HepG2 (cell line): Measurements from ENCODE around the gene ZNF763. TPM values are rescaled to one million over a fixed set of nuclear protein-coding genes. Genes with fewer than 3 reads are reported as not detected.

Experiments used
- BHLHE40 ChIP-seq: IDR thresholded peaks from 2 replicates; pipeline ENCODE4 v1.6.1; 2011; ENCODE audit warnings: low read length, improper control_type of control experiment
- MTF1 ChIP-seq: sonication (generic); formaldehyde crosslinking; IDR thresholded peaks from 2 replicates; pipeline ENCODE4 v1.5.0; 2020; ENCODE audit warnings: missing genetic modification reagents
- MYC ChIP-seq: sonication (generic); formaldehyde crosslinking; IDR thresholded peaks from 2 replicates; pipeline ENCODE4 v1.9.0; 2021; ENCODE audit warnings: missing genetic modification reagents, borderline replicate concordance
- REPIN1 ChIP-seq: sonication (generic); formaldehyde crosslinking; IDR thresholded peaks from 2 replicates; pipeline ENCODE4 v1.8.0; 2022; ENCODE audit warnings: missing genetic modification reagents, low read depth, mild to moderate bottlenecking, borderline replicate concordance
- RFX3 ChIP-seq: IDR thresholded peaks from 2 replicates; pipeline ENCODE4 v1.6.1; 2016; ENCODE audit warnings: missing biosample characterization, missing genetic modification reagents
- ZKSCAN8 ChIP-seq: IDR thresholded peaks from 2 replicates; pipeline ENCODE4 v1.6.1; 2016; ENCODE audit warnings: borderline replicate concordance, missing genetic modification reagents, missing compliant biosample characterization
- ZMYM4 ChIP-seq: sonication (generic); formaldehyde crosslinking; IDR thresholded peaks from 2 replicates; pipeline ENCODE4 v1.8.1; 2023; ENCODE audit warnings: mild to moderate bottlenecking, missing genetic modification reagents
- ZNF430 ChIP-seq: sonication (generic); formaldehyde crosslinking; IDR thresholded peaks from 2 replicates; pipeline ENCODE4 v1.9.0; 2021; ENCODE audit warnings: mild to moderate bottlenecking, missing genetic modification reagents
- ZNF781 ChIP-seq: sonication (generic); formaldehyde crosslinking; IDR thresholded peaks from 2 replicates; pipeline ENCODE4 v1.5.1; 2020; ENCODE audit warnings: borderline replicate concordance, mild to moderate bottlenecking, missing genetic modification reagents; ENCODE audit errors: not compliant biosample characterization
- polyA plus RNA-seq, 8 experiments: library from polyadenylated mRNA; depleted of rRNA in 3 of 8; stranded (reverse) in 7 of 8; unstranded in 1 of 8; fragments of >200 nt; fragmentation: Illumina TruSeq in 4 of 8; extraction: Trizol in 4 of 8; gene quantifications; 2 replicates each; pipeline versions ENCODE4 v1.2.1 to v1.2.3, GENCODE V29; 2011 to 2016; ENCODE audit warnings: low read depth in 4 of 8, missing spikeins in 1 of 8, mixed read lengths in 1 of 8; ENCODE audit not compliant: insufficient read depth in 1 of 8
- total RNA-seq, 5 experiments: library from RNA; depleted of rRNA; stranded (reverse); fragments of >200 nt; fragmentation: Illumina TruSeq; extraction: Trizol; gene quantifications; 2 replicates each; pipeline ENCODE4 v1.2.3, GENCODE V29; 2016; ENCODE audit warnings: low read depth in 1 of 5
- TF ChIP-seq, protein P1 (sequence below): sonication (generic); formaldehyde crosslinking; IDR thresholded peaks from one replicate; pipeline ENCODE4 v1.5.1; 2020; ENCODE audit warnings: mild to moderate bottlenecking, missing genetic modification reagents; ENCODE audit errors: not compliant biosample characterization
- TF ChIP-seq, protein P2 (sequence below): IDR thresholded peaks from 2 replicates; pipeline ENCODE4 v1.6.1; 2012; ENCODE audit warnings: inconsistent platforms
- TF ChIP-seq, protein P3 (sequence below): sonication (generic); formaldehyde crosslinking; IDR thresholded peaks from 2 replicates; pipeline ENCODE4 v1.8.0; 2022; ENCODE audit warnings: missing genetic modification reagents, mild to moderate bottlenecking, inconsistent platforms, borderline replicate concordance
- TF ChIP-seq, protein P4 (sequence below): IDR thresholded peaks from 2 replicates; pipeline ENCODE4 v1.6.1; 2016; ENCODE audit warnings: low read depth, missing genetic modification reagents, missing compliant biosample characterization

The ZNF763 gene
- total and polyA plus RNA-seq, 2 of the 13 experiments (the other 11 are each of a cell fraction or from before 2014, with no cell fraction given) = 0.08 to 0.42 TPM

GRCh38 chr19:11924886-11925650, 39.8 kb upstream of the ZNF763 start, which contains the start of gene ZNF700 (continued):
- TF ChIP-seq, protein P1, sequence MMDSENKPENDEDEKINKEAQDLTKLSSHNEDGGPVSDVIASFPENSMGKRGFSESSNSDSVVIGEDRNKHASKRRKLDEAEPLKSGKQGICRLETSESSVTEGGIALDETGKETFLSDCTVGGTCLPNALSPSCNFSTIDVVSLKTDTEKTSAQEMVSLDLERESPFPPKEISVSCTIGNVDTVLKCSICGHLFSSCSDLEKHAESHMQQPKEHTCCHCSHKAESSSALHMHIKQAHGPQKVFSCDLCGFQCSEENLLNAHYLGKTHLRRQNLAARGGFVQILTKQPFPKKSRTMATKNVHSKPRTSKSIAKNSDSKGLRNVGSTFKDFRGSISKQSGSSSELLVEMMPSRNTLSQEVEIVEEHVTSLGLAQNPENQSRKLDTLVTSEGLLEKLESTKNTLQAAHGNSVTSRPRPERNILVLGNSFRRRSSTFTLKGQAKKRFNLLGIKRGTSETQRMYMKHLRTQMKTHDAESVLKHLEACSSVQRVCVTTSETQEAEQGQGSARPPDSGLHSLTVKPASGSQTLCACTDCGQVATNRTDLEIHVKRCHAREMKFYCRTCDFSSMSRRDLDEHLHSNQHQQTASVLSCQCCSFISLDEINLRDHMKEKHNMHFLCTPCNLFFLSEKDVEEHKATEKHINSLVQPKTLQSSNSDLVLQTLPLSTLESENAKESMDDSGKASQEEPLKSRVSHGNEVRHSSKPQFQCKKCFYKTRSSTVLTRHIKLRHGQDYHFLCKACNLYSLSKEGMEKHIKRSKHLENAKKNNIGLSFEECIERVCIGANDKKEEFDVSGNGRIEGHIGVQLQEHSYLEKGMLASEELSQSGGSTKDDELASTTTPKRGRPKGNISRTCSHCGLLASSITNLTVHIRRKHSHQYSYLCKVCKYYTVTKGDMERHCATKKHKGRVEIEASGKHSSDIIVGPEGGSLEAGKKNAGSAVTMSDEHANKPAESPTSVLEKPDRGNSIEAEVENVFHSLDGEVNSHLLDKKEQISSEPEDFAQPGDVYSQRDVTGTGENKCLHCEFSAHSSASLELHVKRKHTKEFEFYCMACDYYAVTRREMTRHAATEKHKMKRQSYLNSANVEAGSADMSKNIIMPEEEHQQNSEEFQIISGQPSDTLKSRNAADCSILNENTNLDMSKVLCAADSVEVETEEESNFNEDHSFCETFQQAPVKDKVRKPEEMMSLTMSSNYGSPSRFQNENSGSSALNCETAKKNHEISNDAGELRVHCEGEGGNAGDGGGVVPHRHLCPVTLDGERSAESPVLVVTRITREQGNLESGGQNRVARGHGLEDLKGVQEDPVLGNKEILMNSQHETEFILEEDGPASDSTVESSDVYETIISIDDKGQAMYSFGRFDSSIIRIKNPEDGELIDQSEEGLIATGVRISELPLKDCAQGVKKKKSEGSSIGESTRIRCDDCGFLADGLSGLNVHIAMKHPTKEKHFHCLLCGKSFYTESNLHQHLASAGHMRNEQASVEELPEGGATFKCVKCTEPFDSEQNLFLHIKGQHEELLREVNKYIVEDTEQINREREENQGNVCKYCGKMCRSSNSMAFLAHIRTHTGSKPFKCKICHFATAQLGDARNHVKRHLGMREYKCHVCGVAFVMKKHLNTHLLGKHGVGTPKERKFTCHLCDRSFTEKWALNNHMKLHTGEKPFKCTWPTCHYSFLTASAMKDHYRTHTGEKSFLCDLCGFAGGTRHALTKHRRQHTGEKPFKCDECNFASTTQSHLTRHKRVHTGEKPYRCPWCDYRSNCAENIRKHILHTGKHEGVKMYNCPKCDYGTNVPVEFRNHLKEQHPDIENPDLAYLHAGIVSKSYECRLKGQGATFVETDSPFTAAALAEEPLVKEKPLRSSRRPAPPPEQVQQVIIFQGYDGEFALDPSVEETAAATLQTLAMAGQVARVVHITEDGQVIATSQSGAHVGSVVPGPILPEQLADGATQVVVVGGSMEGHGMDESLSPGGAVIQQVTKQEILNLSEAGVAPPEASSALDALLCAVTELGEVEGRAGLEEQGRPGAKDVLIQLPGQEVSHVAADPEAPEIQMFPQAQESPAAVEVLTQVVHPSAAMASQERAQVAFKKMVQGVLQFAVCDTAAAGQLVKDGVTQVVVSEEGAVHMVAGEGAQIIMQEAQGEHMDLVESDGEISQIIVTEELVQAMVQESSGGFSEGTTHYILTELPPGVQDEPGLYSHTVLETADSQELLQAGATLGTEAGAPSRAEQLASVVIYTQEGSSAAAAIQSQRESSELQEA = no peak
- peak; percentile 74; the same call in 1 of the 2 replicates for TF ChIP-seq MYC
- TF ChIP-seq REPIN1 (CRISPR knock-in tag) = no peak; the same call in 1 of the 2 replicates
- no peak for TF ChIP-seq ZKSCAN8 (CRISPR knock-in tag)
- TF ChIP-seq RFX3 = no peak
- TF ChIP-seq, protein P2, sequence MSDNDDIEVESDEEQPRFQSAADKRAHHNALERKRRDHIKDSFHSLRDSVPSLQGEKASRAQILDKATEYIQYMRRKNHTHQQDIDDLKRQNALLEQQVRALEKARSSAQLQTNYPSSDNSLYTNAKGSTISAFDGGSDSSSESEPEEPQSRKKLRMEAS = peak; percentile 30; the same call in 1 of the 2 replicates
- no peak for TF ChIP-seq MTF1 (CRISPR knock-in tag)
- TF ChIP-seq ZMYM4 (CRISPR knock-in tag) = peak; percentile 42
- TF ChIP-seq ZNF781 (CRISPR knock-in tag) = no peak
- TF ChIP-seq, protein P3, sequence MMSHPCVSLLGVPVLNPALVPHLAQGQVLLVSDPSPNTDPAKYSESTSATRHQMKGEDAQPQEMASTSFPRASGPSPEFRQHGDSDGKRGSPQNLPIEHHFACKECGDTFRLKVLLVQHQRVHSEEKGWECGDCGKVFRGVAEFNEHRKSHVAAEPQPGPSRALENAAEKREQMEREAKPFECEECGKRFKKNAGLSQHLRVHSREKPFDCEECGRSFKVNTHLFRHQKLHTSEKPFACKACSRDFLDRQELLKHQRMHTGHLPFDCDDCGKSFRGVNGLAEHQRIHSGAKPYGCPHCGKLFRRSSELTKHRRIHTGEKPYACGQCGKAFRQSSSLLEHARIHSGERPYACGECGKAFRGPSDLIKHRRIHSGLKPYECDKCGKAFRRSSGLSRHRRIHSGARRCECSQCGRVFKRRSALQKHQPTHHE (CRISPR knock-in tag) = peak; percentile 48; the same call in 1 of the 2 replicates
- TF ChIP-seq, protein P4, sequence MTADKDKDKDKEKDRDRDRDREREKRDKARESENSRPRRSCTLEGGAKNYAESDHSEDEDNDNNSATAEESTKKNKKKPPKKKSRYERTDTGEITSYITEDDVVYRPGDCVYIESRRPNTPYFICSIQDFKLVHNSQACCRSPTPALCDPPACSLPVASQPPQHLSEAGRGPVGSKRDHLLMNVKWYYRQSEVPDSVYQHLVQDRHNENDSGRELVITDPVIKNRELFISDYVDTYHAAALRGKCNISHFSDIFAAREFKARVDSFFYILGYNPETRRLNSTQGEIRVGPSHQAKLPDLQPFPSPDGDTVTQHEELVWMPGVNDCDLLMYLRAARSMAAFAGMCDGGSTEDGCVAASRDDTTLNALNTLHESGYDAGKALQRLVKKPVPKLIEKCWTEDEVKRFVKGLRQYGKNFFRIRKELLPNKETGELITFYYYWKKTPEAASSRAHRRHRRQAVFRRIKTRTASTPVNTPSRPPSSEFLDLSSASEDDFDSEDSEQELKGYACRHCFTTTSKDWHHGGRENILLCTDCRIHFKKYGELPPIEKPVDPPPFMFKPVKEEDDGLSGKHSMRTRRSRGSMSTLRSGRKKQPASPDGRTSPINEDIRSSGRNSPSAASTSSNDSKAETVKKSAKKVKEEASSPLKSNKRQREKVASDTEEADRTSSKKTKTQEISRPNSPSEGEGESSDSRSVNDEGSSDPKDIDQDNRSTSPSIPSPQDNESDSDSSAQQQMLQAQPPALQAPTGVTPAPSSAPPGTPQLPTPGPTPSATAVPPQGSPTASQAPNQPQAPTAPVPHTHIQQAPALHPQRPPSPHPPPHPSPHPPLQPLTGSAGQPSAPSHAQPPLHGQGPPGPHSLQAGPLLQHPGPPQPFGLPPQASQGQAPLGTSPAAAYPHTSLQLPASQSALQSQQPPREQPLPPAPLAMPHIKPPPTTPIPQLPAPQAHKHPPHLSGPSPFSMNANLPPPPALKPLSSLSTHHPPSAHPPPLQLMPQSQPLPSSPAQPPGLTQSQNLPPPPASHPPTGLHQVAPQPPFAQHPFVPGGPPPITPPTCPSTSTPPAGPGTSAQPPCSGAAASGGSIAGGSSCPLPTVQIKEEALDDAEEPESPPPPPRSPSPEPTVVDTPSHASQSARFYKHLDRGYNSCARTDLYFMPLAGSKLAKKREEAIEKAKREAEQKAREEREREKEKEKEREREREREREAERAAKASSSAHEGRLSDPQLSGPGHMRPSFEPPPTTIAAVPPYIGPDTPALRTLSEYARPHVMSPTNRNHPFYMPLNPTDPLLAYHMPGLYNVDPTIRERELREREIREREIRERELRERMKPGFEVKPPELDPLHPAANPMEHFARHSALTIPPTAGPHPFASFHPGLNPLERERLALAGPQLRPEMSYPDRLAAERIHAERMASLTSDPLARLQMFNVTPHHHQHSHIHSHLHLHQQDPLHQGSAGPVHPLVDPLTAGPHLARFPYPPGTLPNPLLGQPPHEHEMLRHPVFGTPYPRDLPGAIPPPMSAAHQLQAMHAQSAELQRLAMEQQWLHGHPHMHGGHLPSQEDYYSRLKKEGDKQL (CRISPR knock-in tag) = no peak
- TF ChIP-seq BHLHE40 = no peak
- TF ChIP-seq ZNF430 (CRISPR knock-in tag) = no peak
